AG08396 (cell line): ENCODE results near the gene RNU1-2.
"Not testable (repeated sequence)": the region's sequence is repeated elsewhere in the genome, so short reads cannot be mapped to it uniquely, and the experiment has no call there.

ENCODE experiments used
- DNase-seq: peaks from one replicate; pipeline ENCODE4 v3.0.0; 2012; ENCODE audit warnings: low spot score, mixed read lengths

Gene RNU1-2

GRCh38 chr1:16927256-16927655, 31.5 kb downstream of the RNU1-2 start:
- DNase-seq: no peak

- no peak for DNase-seq
Measured at GRCh38 chr1:16927711-16928485, 32.1 kb downstream of the RNU1-2 start.

- not testable (repeated sequence) for DNase-seq
Measured at GRCh38 chr1:16929146-16930041, 33.6 kb downstream of the RNU1-2 start.

- DNase-seq: not testable (repeated sequence)
Measured at GRCh38 chr1:16931206-16931934, 35.6 kb downstream of the RNU1-2 start.

DNA sequence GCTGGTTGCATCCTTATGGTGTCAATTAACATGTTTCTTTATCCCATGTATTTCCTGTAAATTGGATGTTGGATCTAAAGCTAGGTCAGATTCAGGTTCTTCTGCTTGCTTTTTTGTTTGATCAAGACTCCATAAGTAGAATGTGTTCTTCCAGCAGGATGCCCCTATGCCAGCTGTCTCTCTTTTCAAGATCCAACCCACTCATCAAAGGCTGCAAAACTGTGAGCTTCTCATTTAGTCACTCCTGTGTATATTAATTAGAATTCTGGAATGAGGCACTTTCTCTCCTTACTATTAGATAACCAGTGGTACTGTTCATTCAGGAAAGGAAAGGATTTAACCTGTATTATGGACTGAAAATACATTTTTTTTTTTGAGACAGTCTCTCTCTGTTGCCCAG, 38.2 kb downstream of the RNU1-2 start:
- not testable (repeated sequence) for DNase-seq

GRCh38 chr1:16936580-16936979, 40.8 kb downstream of the RNU1-2 start:
- not testable (repeated sequence) for DNase-seq

DNA sequence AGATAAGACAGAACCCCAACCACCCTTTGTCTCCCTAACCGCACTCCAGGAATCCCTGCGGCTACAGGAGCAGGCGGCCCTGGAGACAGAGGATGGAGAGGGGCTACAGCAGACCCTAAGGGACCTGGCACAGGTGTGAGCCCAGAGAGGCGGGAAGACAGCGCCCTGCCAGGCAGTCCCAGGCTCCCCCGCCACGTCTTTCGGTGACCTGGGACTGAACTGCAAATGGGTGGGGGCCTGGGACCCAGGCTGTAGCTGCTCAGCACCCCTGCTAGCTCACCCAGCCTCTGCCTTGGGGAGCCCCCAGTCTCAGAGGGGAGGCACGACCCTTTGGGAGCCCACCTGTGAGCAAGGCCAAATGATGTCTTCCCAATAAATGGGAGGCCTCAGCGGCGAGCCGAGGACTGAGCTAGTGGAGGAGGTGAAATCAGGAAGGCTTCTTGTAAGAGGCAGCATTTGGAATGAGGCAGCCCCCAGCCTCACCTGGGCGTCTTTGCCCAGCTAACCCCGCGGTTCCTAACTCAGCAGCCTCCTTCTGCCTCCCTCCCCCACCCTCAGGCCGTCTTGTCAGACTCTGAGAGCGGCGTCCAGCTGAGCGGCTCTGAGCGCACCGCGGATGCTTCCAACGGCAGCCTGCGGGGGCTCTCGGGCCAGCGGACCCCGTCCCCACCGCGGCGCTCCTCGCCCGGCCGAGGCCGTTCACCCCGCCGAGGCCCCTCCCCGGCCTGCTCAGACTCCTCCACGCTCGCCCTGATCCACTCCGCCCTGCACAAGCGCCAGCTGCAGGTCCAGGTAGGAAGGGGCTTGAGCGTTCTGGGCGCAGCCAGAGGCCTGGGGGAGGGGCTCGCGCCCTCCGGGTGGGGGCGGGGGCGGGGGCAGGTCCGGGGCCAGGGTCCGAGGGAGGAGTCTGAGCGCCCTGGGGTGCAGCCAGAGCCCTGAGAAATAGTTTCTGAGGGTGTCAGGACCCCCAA, 42.9 kb downstream of the RNU1-2 start:
- DNase-seq: no peak

DNA sequence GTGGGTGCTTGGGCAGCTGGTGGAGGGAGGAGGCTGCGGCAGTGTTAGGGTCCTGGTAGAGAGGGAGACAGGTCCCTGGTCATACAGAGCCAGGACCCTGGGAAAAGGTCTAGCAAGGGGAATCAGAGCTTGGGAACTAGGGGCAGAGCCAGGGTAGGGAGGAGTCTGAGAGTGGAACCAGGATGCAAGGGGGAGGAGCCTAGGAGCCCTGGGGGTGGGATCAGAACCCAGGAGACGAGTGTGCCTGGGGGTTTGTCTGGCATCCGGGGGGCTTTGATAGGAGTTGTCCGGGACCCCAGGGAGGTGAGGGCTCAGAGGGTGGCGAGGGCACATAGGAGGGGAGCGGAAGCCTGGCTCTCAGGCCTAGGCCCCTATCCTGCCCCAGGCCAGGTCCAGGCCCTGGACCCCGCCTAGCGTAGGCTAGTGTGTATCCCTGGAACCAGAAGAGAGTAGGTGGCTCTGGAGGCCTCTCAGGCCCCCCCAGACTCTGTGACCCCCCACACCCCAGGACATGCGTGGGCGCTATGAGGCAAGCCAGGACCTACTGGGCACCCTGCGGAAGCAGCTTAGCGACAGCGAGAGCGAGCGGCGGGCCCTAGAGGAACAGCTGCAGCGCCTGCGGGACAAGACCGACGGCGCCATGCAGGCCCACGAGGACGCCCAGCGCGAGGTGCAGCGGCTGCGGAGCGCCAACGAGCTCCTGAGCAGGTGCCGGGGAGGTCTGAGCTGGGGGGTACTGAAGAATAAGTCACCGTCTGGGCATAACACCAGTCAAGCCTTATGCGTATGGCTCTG, 43.8 kb downstream of the RNU1-2 start:
- not testable (repeated sequence) for DNase-seq

DNA sequence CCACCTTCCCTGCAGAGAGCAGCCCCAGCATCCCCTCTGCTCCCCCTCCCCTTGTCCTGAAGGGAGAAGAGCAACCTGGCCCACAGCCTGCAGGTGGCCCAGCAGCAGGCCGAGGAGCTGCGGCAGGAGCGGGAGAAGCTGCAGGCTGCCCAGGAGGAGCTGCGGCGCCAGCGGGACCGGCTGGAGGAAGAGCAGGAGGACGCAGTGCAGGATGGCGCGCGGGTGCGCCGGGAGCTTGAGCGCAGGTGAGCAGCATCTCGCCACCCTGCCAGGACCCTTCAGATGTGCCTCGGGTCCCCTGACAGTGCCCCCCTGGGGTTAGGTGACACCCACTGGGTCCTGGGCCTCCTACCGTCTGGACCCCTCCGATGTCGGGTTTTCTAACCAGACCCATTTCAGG, 48.3 kb downstream of the RNU1-2 start:
- no peak for DNase-seq

DNA sequence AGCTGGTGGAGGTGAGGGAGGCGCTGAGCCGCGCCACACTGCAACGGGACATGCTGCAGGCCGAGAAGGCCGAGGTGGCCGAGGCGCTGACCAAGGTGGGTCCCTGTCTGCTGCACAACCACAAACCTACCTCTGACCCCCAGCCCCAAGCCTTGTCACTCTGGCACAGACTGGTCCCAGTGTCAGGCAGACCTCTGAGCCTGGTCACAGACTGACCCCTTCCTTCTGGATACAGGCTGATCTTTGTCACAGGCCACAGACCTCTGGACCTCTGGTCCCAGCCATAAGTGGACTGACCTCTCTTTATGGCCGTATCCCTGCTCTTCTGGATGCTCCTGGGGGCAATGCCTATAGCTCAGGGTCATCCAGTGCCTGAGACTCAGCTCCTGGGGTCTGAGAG, 49.7 kb downstream of the RNU1-2 start:
- DNase-seq: not testable (repeated sequence)
